PC-9 (cell line): ENCODE data around the gene TEKT2. TPM values are rescaled to one million over a fixed set of nuclear protein-coding genes. Genes with fewer than 3 reads are reported as not detected.

Experiments used
- BruUV-seq: library from RNA; stranded (reverse); fragments of 400-500 nt; replicated peaks from 2 replicates; lab custom pipeline; 2021; lab: Mats Ljungman, UMichigan
- CTCF ChIA-PET: fragments of 300-600 bp; sonication (Branson Sonifier 250); formaldehyde crosslinking; loops from one replicate; lab custom pipeline; 2022; ENCODE audit warnings: antibody characterized with exemption; lab: Charles Lee
- POLR2A ChIA-PET: fragments of 300-600 bp; sonication (Branson Sonifier 250); formaldehyde crosslinking; loops from one replicate; lab custom pipeline; 2022; ENCODE audit warnings: antibody characterized with exemption; ENCODE audit not compliant: unreplicated experiment; lab: Charles Lee
- DNase-seq, 2 experiments: peaks; one replicate each; pipeline versions ENCODE4 v3.0.0 to v3.0.0-alpha.2; 2015 to 2022; ENCODE audit warnings: mixed read lengths in 1 of 2
- H2AFZ ChIP-seq: fragments of 200-600 bp; sonication (generic); 2 replicates; pipeline ENCODE4 v1.8.1; 2017; ENCODE audit warnings: antibody characterized with exemption
- H3F3A ChIP-seq: fragments of 200-600 bp; sonication (generic); 2 replicates; pipeline ENCODE4 v1.8.1; 2017; ENCODE audit warnings: antibody characterized with exemption, mild to moderate bottlenecking, low read depth; ENCODE audit not compliant: insufficient read depth
- H3K27ac ChIP-seq: fragments of 200-600 bp; sonication (generic); 2 replicates; pipeline ENCODE4 v1.6.1; 2016; ENCODE audit warnings: mixed run types
- H3K27me3 ChIP-seq: fragments of 200-600 bp; sonication (generic); 2 replicates; pipeline ENCODE4 v1.6.1; 2016; ENCODE audit warnings: low read depth, mixed run types; ENCODE audit not compliant: insufficient read depth
- H3K36me3 ChIP-seq: fragments of 200-600 bp; sonication (generic); 2 replicates; pipeline ENCODE4 v1.6.1; 2016; ENCODE audit warnings: low read depth, mixed run types
- H3K4me1 ChIP-seq: fragments of 200-600 bp; sonication (generic); replicated peaks from 2 replicates; pipeline ENCODE4 v1.6.1; 2016; ENCODE audit warnings: mixed run types; ENCODE audit not compliant: insufficient read depth
- H3K4me2 ChIP-seq: fragments of 200-600 bp; sonication (generic); 2 replicates; pipeline ENCODE4 v1.6.1; 2017; ENCODE audit warnings: mixed run types
- H3K4me3 ChIP-seq: fragments of 200-600 bp; sonication (generic); 2 replicates; pipeline ENCODE4 v1.6.1; 2016; ENCODE audit warnings: mixed run types
- H3K79me2 ChIP-seq: fragments of 200-600 bp; sonication (generic); 2 replicates; pipeline ENCODE4 v1.6.1; 2017; ENCODE audit warnings: low read depth, mixed run types
- H3K9me2 ChIP-seq: fragments of 200-600 bp; sonication (generic); 2 replicates; pipeline ENCODE4 v1.8.1; 2017; ENCODE audit warnings: mild to moderate bottlenecking; ENCODE audit not compliant: insufficient read depth
- H3K9me3 ChIP-seq: fragments of 200-600 bp; sonication (generic); 2 replicates; pipeline ENCODE4 v1.8.1; 2016; ENCODE audit warnings: low read depth; ENCODE audit not compliant: insufficient read depth
- H4K20me1 ChIP-seq: fragments of 200-600 bp; sonication (generic); 2 replicates; pipeline ENCODE4 v1.8.1; 2017; ENCODE audit not compliant: insufficient read depth
- EZH2 ChIP-seq: fragments of 200-600 bp; sonication (generic); IDR thresholded peaks from 2 replicates; pipeline ENCODE4 v1.8.0; 2017; ENCODE audit warnings: antibody characterized with exemption, low read depth
- intact Hi-C: fragments of 100-400 bp; cut with micrococcal nuclease; formaldehyde crosslinking; loops from one replicate; pipeline ENCODE4 v1.10.0; 2022; ENCODE audit not compliant: unreplicated experiment
- total RNA-seq: library from RNA; stranded (reverse); gene quantifications from 2 replicates; pipeline ENCODE4 v1.2.3, GENCODE V29; 2021
- TF ChIP-seq, protein P1 (sequence below): fragments of 200-600 bp; sonication (generic); conservative IDR thresholded peaks from 2 replicates; pipeline ENCODE4 v1.6.1; 2017; ENCODE audit warnings: mixed run types, antibody characterized with exemption, mild to moderate bottlenecking, moderate library complexity

The TEKT2 gene
- total RNA-seq, 1 experiment from 2014 or later, result 1.1 TPM

DNA sequence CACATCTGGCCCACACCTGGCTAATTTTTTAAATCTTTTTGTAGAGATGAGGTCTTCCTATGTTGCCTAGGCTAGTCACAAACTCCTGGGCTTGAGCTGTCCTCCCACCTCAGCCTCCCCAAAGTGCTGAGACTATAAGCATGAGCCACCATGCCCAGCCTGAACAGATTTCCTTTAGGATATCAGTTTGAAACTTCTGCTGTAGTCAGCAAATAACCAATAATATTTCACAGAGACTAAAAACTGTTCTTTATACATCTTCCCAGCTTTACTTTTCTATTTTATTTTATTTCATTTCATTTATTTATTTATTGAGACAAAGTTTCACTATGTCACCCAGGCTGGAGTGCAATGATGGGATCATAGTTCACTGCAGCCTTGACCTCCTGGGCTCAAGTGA lies 29.9 kb upstream of the TEKT2 start:
- Histone ChIP-seq H3K36me3 (0 out of 2 replicates have a peak, but pooled peaks cover 4% of the 10 kb centered on the region), H3K4me2 (no peak overlapping the region), H3K27me3 (no peaks in the 10 kb centered on the region), H2AFZ (no peak overlapping the region), H3K4me1 (no peaks in the 10 kb centered on the region), H3F3A (no peaks in the 10 kb centered on the region; the same call in 1 of the 2 replicates), H4K20me1 (no peaks in the 10 kb centered on the region), H3K27ac (no peak overlapping the region), H3K4me3 (no peak overlapping the region), H3K9me2 (no peaks in the 10 kb centered on the region), H3K79me2 (no peaks in the 10 kb centered on the region), H3K9me3 (no peaks in the 10 kb centered on the region)
- BruUV-seq, result no TSS peak
- TF ChIP-seq EZH2, result no peak
- TF ChIP-seq, protein P1, sequence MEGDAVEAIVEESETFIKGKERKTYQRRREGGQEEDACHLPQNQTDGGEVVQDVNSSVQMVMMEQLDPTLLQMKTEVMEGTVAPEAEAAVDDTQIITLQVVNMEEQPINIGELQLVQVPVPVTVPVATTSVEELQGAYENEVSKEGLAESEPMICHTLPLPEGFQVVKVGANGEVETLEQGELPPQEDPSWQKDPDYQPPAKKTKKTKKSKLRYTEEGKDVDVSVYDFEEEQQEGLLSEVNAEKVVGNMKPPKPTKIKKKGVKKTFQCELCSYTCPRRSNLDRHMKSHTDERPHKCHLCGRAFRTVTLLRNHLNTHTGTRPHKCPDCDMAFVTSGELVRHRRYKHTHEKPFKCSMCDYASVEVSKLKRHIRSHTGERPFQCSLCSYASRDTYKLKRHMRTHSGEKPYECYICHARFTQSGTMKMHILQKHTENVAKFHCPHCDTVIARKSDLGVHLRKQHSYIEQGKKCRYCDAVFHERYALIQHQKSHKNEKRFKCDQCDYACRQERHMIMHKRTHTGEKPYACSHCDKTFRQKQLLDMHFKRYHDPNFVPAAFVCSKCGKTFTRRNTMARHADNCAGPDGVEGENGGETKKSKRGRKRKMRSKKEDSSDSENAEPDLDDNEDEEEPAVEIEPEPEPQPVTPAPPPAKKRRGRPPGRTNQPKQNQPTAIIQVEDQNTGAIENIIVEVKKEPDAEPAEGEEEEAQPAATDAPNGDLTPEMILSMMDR, result no peak
- DNase-seq, result no peak
- ChIA-PET CTCF (no interaction called here), POLR2A (no interaction called here)
- intact Hi-C loops, result no loop called here

DNA sequence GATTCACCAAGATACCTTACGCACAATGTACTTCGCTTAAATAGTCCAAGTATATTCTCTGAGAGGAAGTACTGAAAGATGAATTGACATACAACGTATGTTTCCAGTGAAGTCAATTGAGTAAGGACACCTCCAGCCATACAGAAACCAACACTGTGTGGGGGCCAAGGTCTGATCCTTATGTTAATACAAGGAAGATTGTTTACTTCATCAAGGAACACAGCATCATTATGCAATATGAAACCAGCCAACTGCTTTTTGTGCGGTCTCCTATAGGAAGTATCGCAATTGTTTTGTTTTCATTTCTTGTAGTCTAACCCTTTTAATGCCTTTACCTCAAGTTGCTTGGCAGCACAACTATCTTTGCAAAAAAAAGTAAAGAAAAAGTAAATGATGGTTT lies 28.2 kb upstream of the TEKT2 start:
- no peaks in the 10 kb centered on the region for H4K20me1 ChIP-seq
- no peaks in the 10 kb centered on the region for H3K9me3 ChIP-seq
- H3K27me3 ChIP-seq, result no peaks in the 10 kb centered on the region
- CTCF ChIA-PET, result no interaction called here
- no TSS peak for BruUV-seq
- no peak overlapping the region for H2AFZ ChIP-seq
- H3K9me2 ChIP-seq, result no peaks in the 10 kb centered on the region
- DNase-seq, result no peak
- intact Hi-C loops, result no loop called here
- no peaks in the 10 kb centered on the region; the same call in 1 of the 2 replicates for H3F3A ChIP-seq
- H3K36me3 ChIP-seq, result 0 out of 2 replicates have a peak, but pooled peaks cover 4% of the 10 kb centered on the region
- no peaks in the 10 kb centered on the region for H3K4me1 ChIP-seq
- no peak overlapping the region for H3K4me3 ChIP-seq
- H3K4me2 ChIP-seq, result no peak overlapping the region
- TF ChIP-seq, protein P1, result no peak
- TF ChIP-seq EZH2, result no peak
- POLR2A ChIA-PET, result no interaction called here
- no peak overlapping the region for H3K27ac ChIP-seq
- no peaks in the 10 kb centered on the region for H3K79me2 ChIP-seq

DNA sequence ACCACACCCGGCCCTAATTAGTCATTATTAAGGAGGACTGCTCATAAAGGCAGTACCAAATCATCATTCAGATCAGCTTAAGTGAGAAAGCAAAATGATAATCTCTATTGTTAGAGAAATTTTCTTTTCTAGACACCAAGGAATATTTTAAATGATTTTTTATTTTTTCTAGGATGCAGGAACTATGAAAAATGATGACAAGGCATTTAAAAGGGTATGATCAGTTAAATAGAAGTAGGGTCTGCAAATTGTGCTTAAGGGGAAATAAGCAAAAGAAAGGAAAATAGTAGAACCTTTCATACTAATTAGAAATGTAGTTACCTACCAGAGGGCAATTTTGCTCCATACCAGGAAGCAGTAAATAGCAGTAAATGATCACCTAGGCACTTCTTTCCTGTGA lies 21.6 kb upstream of the TEKT2 start:
- Histone ChIP-seq H3K36me3 (no peaks in the 10 kb centered on the region), H3K4me1 (no peaks in the 10 kb centered on the region), H3K4me2 (no peak overlapping the region), H3F3A (no peaks in the 10 kb centered on the region; the same call in 1 of the 2 replicates), H4K20me1 (no peaks in the 10 kb centered on the region), H3K9me2 (no peaks in the 10 kb centered on the region), H3K4me3 (no peak overlapping the region), H3K9me3 (no peaks in the 10 kb centered on the region), H2AFZ (no peak overlapping the region), H3K79me2 (no peaks in the 10 kb centered on the region), H3K27ac (no peak overlapping the region), H3K27me3 (no peaks in the 10 kb centered on the region)
- no TSS peak for BruUV-seq
- no peak for DNase-seq
- ChIA-PET CTCF (no interaction called here), POLR2A (no interaction called here)
- TF ChIP-seq EZH2, result no peak
- TF ChIP-seq, protein P1, result no peak
- intact Hi-C loops, result no loop called here
